Tongue (tissue), 2 donors: ENCODE results near the gene PBLD. TPM values are rescaled to one million over a fixed set of nuclear protein-coding genes. Genes with fewer than 3 reads are reported as not detected.

ENCODE experiments used
- DNase-seq: peaks from one replicate; pipeline ENCODE4 v3.0.0-alpha.2; 2015
- total RNA-seq: library from RNA; depleted of rRNA; stranded (reverse); fragments of >200 nt; gene quantifications from one replicate; pipeline ENCODE4 v1.2.3, GENCODE V29; 2014

The PBLD gene
- total RNA-seq = 4.4 TPM

- DNase-seq = peak; percentile 91
These were observed at the start of gene PBLD for GRCh38 chr10:68332259-68333057. Gene PBLD, minus strand, starts transcription at chr10:68332928. Its CDS starts 26,084 bp downstream, at chr10:68306844.

GRCh38 chr10:68371604-68372003, 38.9 kb upstream of the PBLD start:
- no peak for DNase-seq

- no peak for DNase-seq
These were observed 34.4 kb upstream of the PBLD start for GRCh38 chr10:68367121-68367520.

GRCh38 chr10:68366600-68366999, 33.9 kb upstream of the PBLD start:
- no peak for DNase-seq

- DNase-seq = no peak
These were observed 32.9 kb upstream of the PBLD start for GRCh38 chr10:68365611-68366010.

- DNase-seq = no peak
These were observed 31.6 kb upstream of the PBLD start for GRCh38 chr10:68364101-68364886.

GRCh38 chr10:68362590-68362989, 29.9 kb upstream of the PBLD start:
- no peak for DNase-seq

- no peak for DNase-seq
These were observed 26.5 kb upstream of the PBLD start for GRCh38 chr10:68359189-68359588.

- DNase-seq = no peak
These were observed 20.8 kb upstream of the PBLD start for GRCh38 chr10:68353537-68353936.

- peak; percentile 54 for DNase-seq
These were observed 15.6 kb upstream of the PBLD start for GRCh38 chr10:68348265-68348741.

GRCh38 chr10:68346774-68347173, 14.0 kb upstream of the PBLD start:
- DNase-seq = no peak

- DNase-seq = no peak
These were observed 12.9 kb upstream of the PBLD start for GRCh38 chr10:68345621-68346020.

- no peak for DNase-seq
These were observed 10.3 kb upstream of the PBLD start for GRCh38 chr10:68342909-68343516.

GRCh38 chr10:68340358-68341080, 7.8 kb upstream of the PBLD start:
- DNase-seq = no peak

- no peak for DNase-seq
These were observed 4.1 kb upstream of the PBLD start for GRCh38 chr10:68336754-68337351.

- DNase-seq = no peak
These were observed 2.1 kb upstream of the PBLD start for GRCh38 chr10:68334672-68335467.

- DNase-seq = peak; percentile 25
These were observed 1.0 kb upstream of the PBLD start for GRCh38 chr10:68333440-68334431.

GRCh38 chr10:68333058-68333395, 299 bp upstream of the PBLD start:
- no peak for DNase-seq

- DNase-seq = peak; percentile 100
These were observed 1.1 kb downstream of the PBLD start, which contains the start of gene HNRNPH3 for GRCh38 chr10:68331455-68332258. Gene HNRNPH3, plus strand, starts transcription at chr10:68332064. Its CDS starts 5,158 bp downstream, at chr10:68337222.
